HG03097 (cell line): ENCODE results near the gene TMPRSS3.

Experiments
- ATAC-seq: cut with Tn5 transposase; IDR thresholded peaks from one replicate; pipeline ENCODE4 v1.9.1; 2021; ENCODE audit not compliant: unreplicated experiment, low FRiP score

TMPRSS3 gene

GRCh38 chr21:42338729-42339715, 56.8 kb downstream of the TMPRSS3 start:
- ATAC-seq: no peak

DNA sequence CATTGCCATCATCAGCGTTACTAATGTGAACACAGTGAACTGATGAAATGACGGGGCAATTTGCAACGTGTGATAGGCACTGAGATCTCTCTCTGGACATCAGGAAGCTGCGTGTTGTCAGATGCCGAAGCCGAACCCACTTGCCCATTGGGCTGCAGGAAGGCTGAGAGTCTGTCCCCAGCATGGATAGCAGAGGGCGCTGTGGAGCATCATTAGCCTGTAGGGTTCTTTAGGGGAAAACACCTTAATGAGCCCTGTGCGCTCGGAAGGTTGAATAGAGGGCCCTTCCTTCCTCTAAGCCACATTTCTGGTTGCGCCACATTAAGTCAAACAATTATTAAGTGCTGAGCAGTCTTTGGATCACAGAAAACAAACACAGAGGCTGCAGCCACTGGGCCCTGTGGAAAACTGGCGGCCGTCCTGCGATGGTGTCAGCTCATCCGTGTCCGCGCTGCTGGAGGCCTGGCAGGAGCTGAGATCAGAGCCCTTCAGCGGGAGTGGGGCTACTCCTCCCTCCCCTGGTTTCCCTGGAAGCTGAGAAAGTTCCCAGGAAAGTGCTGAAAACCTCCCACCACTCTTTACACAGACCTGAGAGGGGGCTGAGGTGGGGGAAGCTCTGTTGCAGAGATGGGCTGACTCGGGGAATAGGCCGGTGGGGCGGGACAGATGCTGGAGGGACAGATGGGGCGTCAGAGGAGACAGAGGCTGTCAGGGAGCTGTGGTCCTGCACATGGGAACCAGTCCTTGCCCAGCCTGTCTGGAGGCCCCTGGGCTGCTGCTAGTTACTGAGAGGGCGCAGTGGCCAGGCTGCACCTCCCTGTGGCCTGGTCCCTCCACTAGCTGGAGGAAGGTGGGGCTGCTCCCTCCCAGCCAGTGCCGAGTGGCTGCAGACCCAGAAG, 57.8 kb downstream of the TMPRSS3 start:
- no peak for ATAC-seq

DNA sequence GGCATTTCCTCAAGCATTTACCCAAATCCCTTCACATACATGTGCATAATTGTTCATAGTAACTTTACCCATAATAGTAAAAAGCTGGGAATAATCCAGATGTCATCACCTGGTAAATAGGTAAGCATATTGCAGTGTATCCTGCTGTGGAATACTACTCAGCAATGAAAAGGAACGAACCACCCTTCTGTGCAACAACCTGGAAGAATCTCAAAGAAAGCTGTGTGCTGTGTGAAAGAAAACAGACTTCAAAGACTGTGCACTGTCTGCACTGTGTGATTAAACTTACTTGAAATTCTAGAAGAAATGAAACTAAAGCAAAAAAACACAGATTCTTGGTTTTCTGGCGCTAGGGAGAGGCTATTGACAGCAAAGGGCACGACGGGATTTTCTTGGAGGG, 58.6 kb downstream of the TMPRSS3 start:
- no peak for ATAC-seq

DNA sequence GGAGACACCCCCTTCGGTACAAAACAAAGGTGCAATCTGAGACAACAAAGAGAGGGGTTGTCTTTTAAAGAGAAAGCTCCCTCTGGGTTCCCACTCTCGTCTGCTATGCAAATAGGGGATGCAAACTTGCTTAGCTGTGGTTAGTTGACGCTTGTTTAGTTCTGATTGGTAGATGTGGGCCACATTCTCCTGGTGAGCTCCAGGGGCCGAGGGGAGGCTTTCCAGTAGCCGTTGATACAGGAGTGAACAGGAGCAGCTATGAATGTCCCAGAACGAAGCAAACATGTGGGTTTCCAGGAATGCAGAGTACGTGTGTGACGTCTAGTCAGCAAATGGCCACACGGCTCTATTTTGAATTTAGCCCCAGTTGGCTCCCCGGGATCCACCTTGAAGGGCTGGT, 59.8 kb downstream of the TMPRSS3 start:
- no peak for ATAC-seq

DNA sequence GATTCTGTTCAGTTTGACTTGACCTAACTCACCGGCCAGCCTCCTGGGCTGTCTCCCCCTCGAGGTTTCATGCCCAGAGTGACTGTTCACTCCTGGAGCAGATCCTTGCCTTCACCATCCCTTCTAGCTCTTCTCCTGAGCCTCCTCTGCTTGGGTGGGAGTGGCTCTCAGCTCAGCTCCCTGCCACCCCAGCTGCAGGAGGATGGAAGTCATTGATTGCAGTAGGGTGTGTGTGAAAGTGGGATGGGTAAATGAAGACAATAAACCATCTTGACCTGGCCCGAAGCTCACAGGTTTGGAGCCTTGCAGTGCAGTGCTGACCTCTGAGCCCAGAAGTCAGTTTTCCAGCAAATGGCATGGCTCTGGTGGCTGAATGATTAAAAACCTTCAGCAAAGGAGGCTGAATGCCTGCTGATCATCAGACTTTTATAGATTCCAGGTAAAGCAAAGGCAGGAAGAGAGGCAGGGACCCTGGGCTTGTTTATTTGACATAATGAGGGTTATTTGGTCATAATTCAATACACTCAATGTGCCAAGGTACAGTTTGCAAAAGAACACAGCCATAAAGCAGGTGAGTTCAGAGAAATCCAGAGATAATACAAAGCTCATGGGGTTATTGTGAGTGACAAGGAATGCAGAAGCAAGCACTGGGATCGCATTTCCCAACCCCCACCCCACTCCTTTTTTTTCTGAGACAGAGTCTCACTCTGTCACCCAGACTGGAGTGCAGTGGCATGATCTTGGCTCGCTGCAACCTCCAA, 63.1 kb downstream of the TMPRSS3 start:
- ATAC-seq: no peak

DNA sequence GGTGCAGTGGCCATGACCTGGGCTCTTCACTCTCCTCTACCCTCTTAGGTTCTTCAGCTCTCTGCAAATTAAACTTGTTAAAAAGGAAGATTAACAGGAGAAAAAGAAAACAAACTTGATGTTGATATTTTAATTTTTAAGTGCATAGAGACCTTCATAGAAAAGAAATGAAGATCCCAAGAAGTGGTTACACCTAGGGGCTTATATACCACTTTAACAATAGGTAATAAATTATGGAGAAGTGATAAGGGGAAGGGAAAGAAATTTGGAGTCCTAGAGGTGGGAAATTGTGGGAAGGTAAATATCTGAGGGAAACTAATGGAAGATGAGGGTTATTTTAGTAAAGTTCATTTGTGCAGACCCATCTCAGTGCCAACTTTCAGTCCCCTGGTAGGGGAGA, 64.2 kb downstream of the TMPRSS3 start:
- no peak for ATAC-seq

DNA sequence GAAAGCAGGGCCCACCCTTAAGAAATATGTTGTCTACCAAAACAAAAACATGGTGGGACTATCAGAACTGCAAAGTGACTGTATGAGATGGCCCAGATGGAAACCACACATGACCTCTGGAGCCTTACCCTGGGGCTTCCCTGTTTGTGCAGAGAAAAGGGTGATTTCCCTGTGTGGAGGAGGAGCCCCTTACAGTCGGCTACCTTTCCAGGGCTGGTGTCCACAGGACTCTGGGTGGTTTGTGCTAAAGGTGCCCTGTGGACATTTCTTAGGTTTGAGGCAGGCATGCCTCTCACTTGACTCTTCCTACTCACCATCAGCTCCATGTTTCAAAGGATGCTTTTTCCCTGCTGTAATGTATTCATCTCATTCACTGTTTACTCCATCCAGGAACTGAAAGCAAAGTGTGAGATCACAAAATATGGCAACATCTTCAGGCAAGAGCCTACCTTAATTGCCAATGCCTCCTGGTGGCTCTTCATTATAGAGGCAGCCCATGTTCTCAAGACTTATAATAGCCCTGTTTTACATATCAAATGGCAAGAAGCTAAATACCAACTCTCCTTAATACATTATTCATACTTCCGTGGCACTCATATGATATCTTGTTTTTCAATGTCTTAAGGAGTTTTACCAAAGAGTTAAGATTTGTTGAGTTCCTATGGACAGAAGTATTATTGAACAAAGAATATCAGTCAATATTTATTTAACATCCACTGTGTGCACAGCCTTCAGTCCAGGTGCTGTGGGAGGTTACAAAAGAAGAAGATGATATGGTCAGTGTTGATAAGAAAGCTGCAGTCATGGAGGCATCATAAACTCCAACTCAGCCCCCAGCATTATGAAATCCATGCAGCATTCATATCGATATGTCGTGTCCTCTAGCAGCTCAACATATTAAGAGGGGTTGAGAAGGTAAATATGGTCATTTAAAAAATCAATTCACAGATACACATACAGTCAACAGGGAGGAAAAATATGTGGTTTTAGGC, 65.2 kb downstream of the TMPRSS3 start:
- no peak for ATAC-seq

- ATAC-seq: no peak
Observed at GRCh38 chr21:42324896-42325295, 71.0 kb downstream of the TMPRSS3 start.
